GM19397 (cell line): Measurements from ENCODE around the gene GALNT9.
"Not testable (repeated sequence)": the region's sequence is repeated elsewhere in the genome, so short reads cannot be mapped to it uniquely, and the experiment has no call there.

Source experiments
- ATAC-seq: cut with Tn5 transposase; IDR thresholded peaks from one replicate; pipeline ENCODE4 v1.9.1; 2021; ENCODE audit warnings: mild to moderate bottlenecking, moderate library complexity; ENCODE audit not compliant: unreplicated experiment

Gene GALNT9

DNA sequence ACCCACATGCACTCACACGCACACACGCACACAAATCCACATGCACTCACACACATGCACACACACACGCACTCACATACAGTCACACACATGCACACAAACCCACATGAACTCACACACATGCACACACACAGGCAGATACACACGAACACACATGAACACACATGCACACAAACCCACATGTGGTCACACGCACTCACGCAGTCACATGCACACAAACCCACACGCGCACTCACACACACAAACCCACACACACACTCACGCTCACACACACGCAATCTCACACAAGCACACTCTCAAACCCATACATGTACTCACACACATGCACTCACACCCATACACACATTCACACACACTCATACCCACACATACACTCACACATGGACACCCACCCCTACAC, 61.5 kb downstream of the GALNT9 start:
- ATAC-seq = no peak

GRCh38 chr12:132266802-132267201, 62.6 kb downstream of the GALNT9 start:
- ATAC-seq = no peak

GRCh38 chr12:132266370-132266769, 63.0 kb downstream of the GALNT9 start:
- ATAC-seq = no peak

DNA sequence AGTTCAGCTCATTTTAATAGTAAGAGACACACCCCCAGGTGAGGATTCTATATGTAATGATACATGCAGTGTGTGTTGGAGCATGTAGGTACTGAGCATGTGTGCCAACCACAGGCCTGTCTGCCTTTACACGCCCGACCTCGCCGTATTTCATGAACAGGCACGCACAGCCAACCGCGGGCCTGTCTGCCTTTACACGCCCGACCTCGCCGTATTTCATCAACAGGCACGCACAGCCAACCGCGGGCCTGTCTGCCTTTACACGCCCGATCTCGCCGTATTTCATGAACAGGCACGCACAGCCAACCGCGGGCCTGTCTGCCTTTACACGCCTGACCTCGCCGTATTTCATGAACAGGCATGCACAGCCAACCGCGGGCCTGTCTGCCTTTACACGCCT, 63.6 kb downstream of the GALNT9 start:
- not testable (repeated sequence) for ATAC-seq

GRCh38 chr12:132265056-132265800, 64.2 kb downstream of the GALNT9 start:
- no peak for ATAC-seq

DNA sequence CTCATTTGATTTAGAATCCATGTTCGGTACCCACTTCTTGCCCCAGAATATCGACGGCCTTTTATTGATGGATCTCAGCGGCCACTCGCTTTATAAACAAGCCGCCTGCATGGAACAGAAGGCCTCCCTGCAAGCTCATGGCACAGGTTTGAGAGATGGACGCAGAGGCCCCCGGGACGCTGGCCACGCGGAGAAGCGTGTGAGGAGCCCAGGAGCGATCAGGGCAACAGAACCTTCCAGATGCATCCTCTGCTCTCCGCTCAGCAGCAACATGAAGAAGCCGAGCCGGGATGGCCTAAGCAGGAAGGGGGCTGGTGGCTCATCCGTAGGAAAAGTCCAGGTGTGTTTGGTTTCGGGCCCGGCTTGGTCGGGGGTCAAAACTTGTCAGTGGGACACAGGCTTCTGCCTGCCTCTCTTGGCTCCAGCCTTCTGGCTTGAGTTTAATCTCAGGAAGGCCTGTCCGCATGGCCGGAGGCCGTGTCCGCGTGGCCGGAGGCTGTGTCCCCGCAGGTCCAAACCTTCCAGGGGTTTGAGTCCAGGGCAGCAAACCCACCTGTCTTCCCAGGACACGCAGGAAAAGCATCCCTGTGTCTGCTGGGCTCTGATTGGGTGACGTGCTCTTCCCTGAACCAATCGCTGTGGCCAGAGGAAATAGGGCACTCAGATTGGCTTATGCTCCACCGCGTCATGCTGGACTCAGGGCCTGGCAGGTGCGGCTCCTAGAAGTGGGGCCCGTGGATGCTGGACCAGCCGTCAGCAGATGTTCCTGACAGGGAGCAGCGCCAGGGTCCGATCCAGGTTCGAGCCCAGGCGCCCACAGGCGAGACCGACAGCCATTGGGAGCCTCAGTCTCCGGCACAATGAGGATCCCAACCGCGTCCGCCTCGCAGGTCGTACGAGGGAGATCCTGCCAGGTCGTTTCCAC, 65.0 kb downstream of the GALNT9 start:
- ATAC-seq = no peak

- no peak for ATAC-seq
Measured at GRCh38 chr12:132263451-132264049, 65.8 kb downstream of the GALNT9 start.

GRCh38 chr12:132263061-132263360, 66.4 kb downstream of the GALNT9 start:
- no peak for ATAC-seq

GRCh38 chr12:132262256-132263060, 66.9 kb downstream of the GALNT9 start:
- ATAC-seq = no peak

- no peak for ATAC-seq
Measured at GRCh38 chr12:132261328-132262138, 67.9 kb downstream of the GALNT9 start.

DNA sequence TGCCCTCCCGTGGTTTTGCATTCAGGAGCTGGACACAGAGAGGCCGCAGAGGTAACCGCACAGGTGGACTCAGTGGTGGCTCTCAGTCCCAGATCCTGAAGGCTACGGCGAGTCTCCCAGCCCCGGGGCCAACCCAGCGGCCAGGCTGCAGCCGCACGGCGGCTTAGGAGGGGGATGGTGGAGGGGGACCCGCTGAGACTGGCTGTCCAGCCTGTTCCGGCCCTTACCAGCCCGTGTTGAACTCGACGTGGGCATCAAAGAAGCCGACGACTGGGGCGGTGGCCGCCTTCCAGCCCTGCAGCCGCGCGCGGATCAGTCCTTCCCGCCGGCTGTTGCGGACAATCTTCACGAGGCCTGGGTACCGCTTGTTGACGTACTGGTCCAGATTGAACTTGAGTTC, 68.7 kb downstream of the GALNT9 start:
- no peak for ATAC-seq

DNA sequence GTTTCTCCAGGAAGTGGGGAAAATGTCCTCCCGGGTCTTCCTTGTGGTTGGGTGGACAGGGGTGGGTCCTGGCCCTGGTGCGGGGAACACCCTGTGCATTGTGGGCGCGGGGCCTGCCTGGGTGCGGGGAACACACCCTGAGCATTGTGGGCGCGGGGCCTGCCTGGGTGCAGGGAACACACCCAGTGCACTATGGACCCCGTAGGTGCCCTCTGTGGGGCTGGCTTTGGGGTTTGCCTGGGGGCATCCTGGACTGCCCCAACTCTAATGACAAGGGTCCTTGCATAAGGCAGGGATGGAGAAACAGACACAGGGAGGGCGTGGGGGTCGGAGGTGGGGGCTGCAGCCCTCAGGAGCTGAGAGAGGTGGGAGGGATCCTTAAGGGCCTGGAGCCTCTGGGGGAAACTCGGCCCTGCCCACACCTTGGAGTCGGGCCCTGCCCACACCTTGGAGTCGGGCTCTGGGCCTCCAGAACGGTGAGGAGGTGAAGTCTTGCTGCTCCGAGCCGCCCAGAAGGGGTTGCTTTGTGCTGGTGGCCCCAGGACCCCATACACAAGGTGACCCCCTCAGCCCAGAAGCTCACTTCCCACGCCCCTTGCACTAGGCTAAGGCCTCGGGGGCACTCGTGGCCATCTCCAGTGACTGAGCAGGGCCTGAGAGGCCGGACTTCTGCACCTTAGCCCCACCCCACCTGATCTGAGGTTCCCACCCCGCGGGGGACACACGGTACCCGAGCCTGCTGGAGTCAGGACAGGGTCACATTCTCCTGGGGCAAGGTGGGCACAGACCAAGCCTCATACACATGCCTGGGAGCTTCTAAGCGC, 69.3 kb downstream of the GALNT9 start:
- ATAC-seq = no peak

- no peak for ATAC-seq
Measured at GRCh38 chr12:132259364-132259871, 70.0 kb downstream of the GALNT9 start.

- ATAC-seq = no peak
Measured at GRCh38 chr12:132258543-132258942, 70.8 kb downstream of the GALNT9 start.

DNA sequence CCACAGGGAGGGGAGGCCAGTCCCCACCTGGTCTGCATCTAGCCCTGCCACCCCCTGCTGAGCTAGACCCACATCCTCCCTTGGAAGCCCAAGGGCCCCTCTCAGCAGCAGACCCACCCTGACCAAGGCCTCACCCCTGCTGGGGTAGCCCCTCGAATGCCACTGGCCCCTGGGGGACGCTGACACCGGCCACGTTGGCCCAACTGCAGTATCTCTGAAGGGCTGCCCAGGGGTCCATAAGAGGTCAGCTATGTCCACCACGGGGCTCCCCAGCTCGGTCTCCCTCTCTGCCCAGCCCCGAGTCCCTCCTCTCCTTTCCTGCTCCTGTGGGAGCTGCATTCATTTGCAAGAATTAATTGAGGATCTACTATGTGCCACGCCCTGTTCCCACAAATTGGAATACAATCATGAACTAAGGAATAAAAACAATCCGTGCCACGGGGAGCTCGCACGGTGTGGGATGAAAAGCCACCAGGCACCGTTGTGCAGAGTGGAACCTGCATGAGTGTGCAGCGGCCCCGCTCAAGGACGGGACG, 71.4 kb downstream of the GALNT9 start:
- no peak for ATAC-seq

- ATAC-seq = no peak
Measured at GRCh38 chr12:132257206-132257954, 72.0 kb downstream of the GALNT9 start.

DNA sequence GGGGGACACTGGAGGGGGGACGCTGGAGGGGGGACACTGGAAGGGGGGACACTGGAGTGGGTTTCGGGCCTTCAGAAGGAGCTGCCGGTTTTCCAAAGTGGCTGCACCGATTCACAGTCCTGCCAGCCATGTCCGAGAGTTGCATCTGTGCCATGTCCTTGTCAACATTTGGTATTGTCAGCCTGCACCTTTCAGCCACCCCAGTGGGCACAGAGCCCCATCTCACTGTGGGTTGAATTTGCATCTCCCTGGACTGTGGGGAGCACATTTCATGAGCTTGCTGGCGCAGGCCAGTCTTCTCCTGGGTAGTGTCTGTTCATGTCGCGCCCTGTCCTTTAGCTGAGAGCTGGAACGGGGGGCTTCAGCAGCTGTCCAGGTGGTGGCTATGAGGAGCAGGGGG, 72.7 kb downstream of the GALNT9 start:
- no peak for ATAC-seq

DNA sequence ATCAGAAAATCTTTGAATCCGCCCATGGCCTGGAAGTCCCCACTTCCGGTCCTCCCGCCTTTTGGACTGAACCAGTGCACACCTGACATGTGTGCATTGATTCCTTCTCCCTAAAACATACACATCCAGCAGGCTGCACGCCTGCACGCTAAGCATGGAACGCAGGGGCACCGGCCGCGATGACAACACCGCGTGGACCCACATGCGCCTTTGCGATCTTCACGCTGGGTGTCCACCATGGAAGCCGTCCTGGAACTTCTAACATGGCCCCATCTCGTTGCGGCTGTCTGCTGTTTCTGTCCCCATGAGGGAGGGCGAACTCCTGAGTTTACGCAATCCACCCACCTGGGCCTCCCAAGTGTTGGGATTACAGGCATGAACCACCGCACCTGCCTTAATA, 73.7 kb downstream of the GALNT9 start:
- no peak for ATAC-seq
